ENCODE measurements around the gene PIH1D2.

DNA sequence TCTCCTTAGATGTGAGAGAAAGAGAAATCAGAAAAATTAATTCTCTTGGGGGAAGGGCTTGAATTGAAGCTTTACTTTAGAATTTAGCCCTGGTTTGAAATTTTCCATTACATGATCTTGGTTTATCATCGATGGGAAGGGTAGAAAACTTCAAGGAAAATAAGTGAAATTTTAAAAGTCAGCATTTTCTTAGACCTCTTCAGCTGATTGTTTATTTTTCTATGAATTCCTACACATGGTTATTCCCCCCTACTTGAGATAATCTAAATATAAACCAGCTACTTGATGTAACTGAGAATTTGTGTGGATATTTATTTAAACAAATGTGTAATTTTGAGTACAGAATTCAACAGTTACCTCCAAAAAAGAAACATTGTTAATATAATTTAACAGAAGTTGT is 10.9 kb downstream of the PIH1D2 start:
- TF ChIP-seq, protein P1, sequence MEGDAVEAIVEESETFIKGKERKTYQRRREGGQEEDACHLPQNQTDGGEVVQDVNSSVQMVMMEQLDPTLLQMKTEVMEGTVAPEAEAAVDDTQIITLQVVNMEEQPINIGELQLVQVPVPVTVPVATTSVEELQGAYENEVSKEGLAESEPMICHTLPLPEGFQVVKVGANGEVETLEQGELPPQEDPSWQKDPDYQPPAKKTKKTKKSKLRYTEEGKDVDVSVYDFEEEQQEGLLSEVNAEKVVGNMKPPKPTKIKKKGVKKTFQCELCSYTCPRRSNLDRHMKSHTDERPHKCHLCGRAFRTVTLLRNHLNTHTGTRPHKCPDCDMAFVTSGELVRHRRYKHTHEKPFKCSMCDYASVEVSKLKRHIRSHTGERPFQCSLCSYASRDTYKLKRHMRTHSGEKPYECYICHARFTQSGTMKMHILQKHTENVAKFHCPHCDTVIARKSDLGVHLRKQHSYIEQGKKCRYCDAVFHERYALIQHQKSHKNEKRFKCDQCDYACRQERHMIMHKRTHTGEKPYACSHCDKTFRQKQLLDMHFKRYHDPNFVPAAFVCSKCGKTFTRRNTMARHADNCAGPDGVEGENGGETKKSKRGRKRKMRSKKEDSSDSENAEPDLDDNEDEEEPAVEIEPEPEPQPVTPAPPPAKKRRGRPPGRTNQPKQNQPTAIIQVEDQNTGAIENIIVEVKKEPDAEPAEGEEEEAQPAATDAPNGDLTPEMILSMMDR (conservative IDR thresholded peaks at IDR 0.05 in 1 of 2, IDR thresholded peaks at IDR 0.05 in 1 of 2; ENCODE audit: low read depth in 1 of 2, low read length in 2 of 2) = no peak
- no peak for TF ChIP-seq EZH2 (IDR thresholded peaks at IDR 0.05; ENCODE audit: low read length, missing control alignments)
